Liver (tissue), 9 donors: ENCODE measurements around the gene TMEM131. TPM values are rescaled to one million over a fixed set of nuclear protein-coding genes. Genes with fewer than 3 reads are reported as not detected.

Source experiments
- DNase-seq: peaks from one replicate; pipeline ENCODE4 v3.0.0-alpha.2; 2017; ENCODE audit warnings: low spot score
- H3K27ac ChIP-seq, 2 donors: one replicate each; pipeline ENCODE4 v1.7.0; 2013; ENCODE audit warnings: inconsistent platforms in 2 of 2, low read length in 2 of 2, control low read depth in 1 of 2, low read depth in 1 of 2, mild to moderate bottlenecking in 1 of 2
- H3K27me3 ChIP-seq, 4 donors: one replicate each; pipeline versions ENCODE4 v1.6.1 to v1.7.0; 2013; ENCODE audit warnings: low read length in 3 of 4, inconsistent platforms in 1 of 4, mild to moderate bottlenecking in 1 of 4, moderate library complexity in 1 of 4; ENCODE audit not compliant: control insufficient read depth in 4 of 4, insufficient read depth in 4 of 4
- H3K36me3 ChIP-seq, 4 donors: one replicate each; pipeline versions ENCODE4 v1.6.1 to v1.7.0; 2013; ENCODE audit warnings: low read length in 3 of 4, mild to moderate bottlenecking in 3 of 4, low read depth in 1 of 4, moderate library complexity in 1 of 4; ENCODE audit not compliant: control insufficient read depth in 4 of 4, insufficient read depth in 3 of 4
- H3K4me1 ChIP-seq, 4 donors: one replicate each; pipeline versions ENCODE4 v1.6.1 to v1.7.0; 2013; ENCODE audit warnings: low read length in 3 of 4, mild to moderate bottlenecking in 3 of 4, moderate library complexity in 1 of 4; ENCODE audit not compliant: control insufficient read depth in 4 of 4, insufficient read depth in 4 of 4
- H3K4me3 ChIP-seq, 3 donors: one replicate each; pipeline versions ENCODE4 v1.6.1 to v1.7.0; 2013; ENCODE audit warnings: low read length in 3 of 3, control low read depth in 1 of 3, low read depth in 1 of 3, mild to moderate bottlenecking in 1 of 3
- H3K9ac ChIP-seq, 2 donors: one replicate each; pipeline ENCODE4 v1.7.0; 2013; ENCODE audit warnings: low read length in 2 of 2, mild to moderate bottlenecking in 2 of 2, moderate library complexity in 2 of 2, control low read depth in 1 of 2, low read depth in 1 of 2
- H3K9me3 ChIP-seq, 4 donors: one replicate each; pipeline versions ENCODE4 v1.6.1 to v1.7.0; 2013; ENCODE audit warnings: low read length in 3 of 4; ENCODE audit not compliant: control insufficient read depth in 4 of 4
- EGR1 ChIP-seq, 2 donors: IDR thresholded peaks; 2 replicates each; pipeline ENCODE4 v1.6.1; 2016 to 2018; ENCODE audit warnings: antibody characterized with exemption in 2 of 2, low read depth in 2 of 2
- FOXA1 ChIP-seq: IDR thresholded peaks from 2 replicates; pipeline ENCODE4 v1.6.1; 2016; ENCODE audit warnings: antibody characterized with exemption
- FOXA2 ChIP-seq: IDR thresholded peaks from 2 replicates; pipeline ENCODE4 v1.6.1; 2016; ENCODE audit warnings: antibody characterized with exemption
- GABPA ChIP-seq, 2 donors: IDR thresholded peaks in 1 of 2; conservative IDR thresholded peaks in 1 of 2; 2 replicates each; pipeline ENCODE4 v1.6.1; 2016; ENCODE audit warnings: antibody characterized with exemption in 2 of 2, mild to moderate bottlenecking in 1 of 2, moderate library complexity in 1 of 2
- HNF4A ChIP-seq, 2 donors: conservative IDR thresholded peaks; 2 replicates each; pipeline ENCODE4 v1.6.1; 2016; ENCODE audit warnings: antibody characterized with exemption in 2 of 2, mild to moderate bottlenecking in 2 of 2
- MAX ChIP-seq: IDR thresholded peaks from 2 replicates; pipeline ENCODE4 v1.6.1; 2016; ENCODE audit warnings: antibody characterized with exemption
- NR2F2 ChIP-seq: IDR thresholded peaks from 2 replicates; pipeline ENCODE4 v1.6.1; 2016; ENCODE audit warnings: antibody characterized with exemption
- REST ChIP-seq: IDR thresholded peaks from 2 replicates; pipeline ENCODE4 v1.6.1; 2016; ENCODE audit warnings: antibody characterized with exemption, mild to moderate bottlenecking
- RXRA ChIP-seq, 2 donors: IDR thresholded peaks; 2 replicates each; pipeline ENCODE4 v1.6.1; 2017 to 2018; ENCODE audit warnings: antibody characterized with exemption in 2 of 2, mild to moderate bottlenecking in 1 of 2
- YY1 ChIP-seq: IDR thresholded peaks from 2 replicates; pipeline ENCODE4 v1.6.1; 2016; ENCODE audit warnings: antibody characterized with exemption, mild to moderate bottlenecking
- ZBTB33 ChIP-seq: IDR thresholded peaks from 2 replicates; pipeline ENCODE4 v1.6.1; 2016; ENCODE audit warnings: antibody characterized with exemption
- WGBS: extraction: QIAGEN DNeasy Blood & Tissue Kit; methylation state at CpG from one replicate; pipeline ENCODE4 v1.1.7; 2013; 5-methylcytosine and 5-hydroxymethylcytosine counted together
- polyA plus RNA-seq, 2 donors: library from polyadenylated mRNA; stranded (reverse) in 1 of 2; unstranded in 1 of 2; fragments of 200-250 nt in 1 of 2; fragments of >200 nt in 1 of 2; fragmentation: Nextera tagmentation in 1 of 2; extraction: Ambion mirVana in 1 of 2; gene quantifications; one replicate each; pipeline versions ENCODE4 v1.2.1 to v1.2.3, GENCODE V29; 2013 to 2015
- total RNA-seq, 2 donors: library from RNA; depleted of rRNA; stranded (reverse); fragments of >200 nt; gene quantifications; one replicate each; pipeline ENCODE4 v1.2.3, GENCODE V29; 2014
- donor health status: healthy.
- donor health status: healthy.
- donor health status: healthy.
- donor health status: healthy.
- donor health status: healthy.

Gene TMEM131
- total and polyA plus RNA-seq, 4 donors = 6.1 to 22.8 (median 11.2) TPM

GRCh38 chr2:97718051-97718882 is 277.5 kb downstream of the TMEM131 start:
- H3K4me3 ChIP-seq = no peak overlapping the region
- H3K9ac ChIP-seq = no peak overlapping the region
- no peak for TF ChIP-seq HNF4A (conservative IDR thresholded peaks at IDR 0.05)
- no peak for TF ChIP-seq EGR1 (IDR thresholded peaks at IDR 0.05; ENCODE audit: low read depth in 2 of 2)
- TF ChIP-seq FOXA2 = no peak
- no peak for TF ChIP-seq NR2F2
- no peak for TF ChIP-seq ZBTB33
- TF ChIP-seq YY1 = no peak
- TF ChIP-seq REST = no peak
- TF ChIP-seq MAX = no peak
- H3K27me3 ChIP-seq = no peaks in the 10 kb centered on the region
- 72% methylated on average over 21 of the region's 21 CpGs for WGBS
- no peaks in the 10 kb centered on the region for H3K9me3 ChIP-seq
- no peaks in the 10 kb centered on the region for H3K4me1 ChIP-seq
- DNase-seq = no peak
- H3K36me3 ChIP-seq = no peaks in the 10 kb centered on the region
- no peak overlapping the region for H3K27ac ChIP-seq

GRCh38 chr2:97717613-97717995 is 278.1 kb downstream of the TMEM131 start:
- no peaks in the 10 kb centered on the region for H3K27me3 ChIP-seq
- WGBS = 64% methylated on average over 3 of the region's 3 CpGs
- H3K9ac ChIP-seq = no peak overlapping the region
- H3K27ac ChIP-seq = no peak overlapping the region
- H3K9me3 ChIP-seq = no peaks in the 10 kb centered on the region
- H3K4me3 ChIP-seq = no peak overlapping the region
- no peak for TF ChIP-seq HNF4A (conservative IDR thresholded peaks at IDR 0.05)
- no peak for TF ChIP-seq GABPA (IDR thresholded peaks at IDR 0.05 in 1 of 2, conservative IDR thresholded peaks at IDR 0.05 in 1 of 2)
- no peak for TF ChIP-seq FOXA1
- no peak for TF ChIP-seq RXRA (IDR thresholded peaks at IDR 0.05)
- no peak for TF ChIP-seq MAX
- no peak for TF ChIP-seq FOXA2
- H3K36me3 ChIP-seq = no peaks in the 10 kb centered on the region
- H3K4me1 ChIP-seq = no peaks in the 10 kb centered on the region
- no peak for DNase-seq
